Stimulated activated naive B cell treated with anti-CD40 and anti-IgM and Interleukin-4, amounts not matched to agents 10 μg/mL and 1 μg/mL and 100 μg/mL, for 72 hours (primary cell): Measurements from ENCODE around the gene PRDM10.

Experiments used
- ATAC-seq, 2 donors: fragments of 150-1000 bp; cut with Tn5 transposase; replicated peaks; 2 replicates each; pipeline ENCODE4 v1.10.0; 2021; ENCODE audit warnings: moderate library complexity in 1 of 2
- DNase-seq: peaks from one replicate; pipeline ENCODE4 v3.0.0; 2021
- H3K27ac Mint-ChIP-seq: one replicate; pipeline ENCODE4 v1.8.0; 2022; ENCODE audit warnings: mild to moderate bottlenecking, mixed read lengths
- H3K27me3 Mint-ChIP-seq, 2 donors: one replicate each; pipeline ENCODE4 v1.8.0; 2022; ENCODE audit warnings: mixed read lengths in 2 of 2
- H3K36me3 Mint-ChIP-seq, 2 donors: one replicate each; pipeline ENCODE4 v1.8.0; 2022; ENCODE audit warnings: mixed read lengths in 2 of 2, mild to moderate bottlenecking in 1 of 2
- H3K4me1 Mint-ChIP-seq, 2 donors: one replicate each; pipeline ENCODE4 v1.8.0; 2022; ENCODE audit warnings: mixed read lengths in 2 of 2, mild to moderate bottlenecking in 1 of 2
- H3K4me3 Mint-ChIP-seq, 2 donors: one replicate each; pipeline ENCODE4 v1.8.0; 2022; ENCODE audit warnings: mild to moderate bottlenecking in 2 of 2, mixed read lengths in 2 of 2, moderate library complexity in 1 of 2
- H3K9me3 Mint-ChIP-seq, 2 donors: one replicate each; pipeline ENCODE4 v1.8.0; 2022; ENCODE audit warnings: mixed read lengths in 2 of 2, mild to moderate bottlenecking in 1 of 2

Gene PRDM10

DNA sequence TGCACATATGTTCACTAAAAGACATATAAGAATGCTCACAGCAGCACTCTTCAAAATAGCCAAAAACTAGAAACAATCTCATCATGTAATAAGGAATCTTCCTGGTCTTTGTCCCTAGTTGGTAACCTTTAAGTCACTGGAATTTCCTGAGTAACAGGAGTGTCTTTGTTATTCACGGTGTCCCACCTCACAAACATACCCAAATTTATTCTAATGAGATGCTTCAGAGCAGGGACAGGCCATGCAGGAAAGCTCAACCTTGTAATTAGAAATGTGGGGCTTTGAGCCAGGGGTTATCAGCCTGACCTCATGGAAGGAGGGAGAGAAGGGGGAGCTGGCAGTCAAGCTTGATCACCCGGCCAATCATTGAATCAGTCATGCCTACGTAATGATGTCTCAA is 66.9 kb downstream of the PRDM10 start:
- Mint-ChIP-seq H3K4me3 (no peak overlapping the region), H3K27me3 (no peaks in the 10 kb centered on the region), H3K9me3 (no peaks in the 10 kb centered on the region), H3K4me1 (peaks cover 9 to 10% of the 10 kb centered on the region in 2 donors), H3K27ac (no peak overlapping the region), H3K36me3 (peaks cover 34 to 62% of the 10 kb centered on the region in 2 donors)
- ATAC-seq: no peak
- DNase-seq: no peak

DNA sequence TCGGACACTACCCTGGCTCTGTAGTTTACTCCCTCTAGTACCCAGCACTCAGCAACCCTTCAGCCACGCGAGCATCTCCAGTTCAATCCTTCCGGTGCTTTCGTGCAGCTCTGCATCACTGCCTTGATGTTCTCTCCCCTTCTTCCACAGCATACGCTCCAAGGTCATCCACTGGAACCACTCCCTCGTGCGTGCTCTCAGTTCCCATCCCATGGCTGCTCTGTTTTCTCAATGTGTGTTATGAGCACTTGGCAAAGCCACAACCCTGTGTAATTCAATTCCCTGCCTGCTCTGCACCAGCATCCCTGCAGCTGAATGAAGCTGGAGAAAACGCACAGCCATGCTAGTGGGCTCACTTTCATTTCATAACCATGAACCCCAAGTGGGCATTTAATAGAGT is 68.7 kb downstream of the PRDM10 start:
- Mint-ChIP-seq H3K4me1 (peaks cover 6 to 10% of the 10 kb centered on the region in 2 donors), H3K36me3 (peaks cover 34 to 71% of the 10 kb centered on the region in 2 donors)
- no peak for DNase-seq

DNA sequence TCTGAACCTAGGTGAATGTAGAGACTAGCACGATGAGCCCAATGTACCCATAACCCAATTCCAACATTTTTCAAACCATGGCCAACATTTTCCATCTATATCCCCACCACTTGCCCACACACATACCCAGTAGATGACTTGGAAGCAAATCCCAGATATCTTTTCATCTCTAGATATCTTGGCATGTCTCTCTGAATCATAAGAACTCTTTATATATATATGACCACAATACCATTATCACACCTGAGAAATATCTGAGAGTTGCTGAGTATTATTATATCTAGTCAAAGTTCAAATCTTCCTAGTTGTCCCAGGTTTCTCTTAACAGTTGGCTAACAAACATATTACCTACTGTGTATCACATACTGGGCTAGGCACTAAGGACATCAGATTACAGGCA is 69.4 kb downstream of the PRDM10 start:
- ATAC-seq (no peak), DNase-seq (no peak)
- Mint-ChIP-seq H3K4me1 (peaks cover under 1 to 7% of the 10 kb centered on the region in 2 donors), H3K9me3 (no peaks in the 10 kb centered on the region), H3K36me3 (peaks cover 32 to 69% of the 10 kb centered on the region in 2 donors), H3K4me3 (no peak overlapping the region), H3K27me3 (no peaks in the 10 kb centered on the region), H3K27ac (no peak overlapping the region)

More for the DNA sequence above, 68.7 kb downstream of the PRDM10 start:
- Mint-ChIP-seq H3K9me3 (no peaks in the 10 kb centered on the region), H3K4me3 (no peak overlapping the region), H3K27me3 (no peaks in the 10 kb centered on the region), H3K27ac (no peak overlapping the region)
- ATAC-seq: no peak

DNA sequence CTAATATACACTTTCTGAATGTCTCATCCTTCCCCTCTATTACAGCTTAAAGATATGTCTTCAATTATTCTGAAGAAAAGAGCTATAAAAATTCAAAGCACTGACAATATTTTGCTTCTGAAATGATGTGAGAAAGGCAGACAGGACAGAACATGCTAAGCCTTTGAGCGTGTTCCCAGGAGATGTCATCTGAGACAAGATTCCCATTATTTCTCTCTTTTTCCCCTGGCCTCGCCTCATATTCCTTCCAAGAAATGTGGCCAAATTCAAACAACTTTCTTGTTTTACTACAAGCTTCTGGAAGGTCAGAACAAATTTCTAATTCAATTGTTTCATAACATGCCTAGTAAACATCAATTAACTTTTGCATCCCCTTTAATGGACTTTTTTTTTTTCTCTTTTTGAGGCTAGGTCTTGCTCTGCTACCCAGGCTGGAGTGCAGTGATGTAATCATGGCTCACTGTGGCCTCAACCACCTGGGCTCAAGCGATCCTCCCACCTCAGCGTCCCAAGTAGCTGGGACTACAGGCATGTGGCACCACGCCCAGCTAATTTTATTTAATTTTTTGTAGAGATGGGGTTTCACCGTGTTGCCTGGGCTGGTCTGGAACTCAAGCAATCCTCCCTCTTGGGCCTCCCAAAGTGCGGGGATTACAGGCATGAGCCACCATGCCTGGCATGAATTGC is 70.1 kb downstream of the PRDM10 start:
- peaks cover 35 to 68% of the 10 kb centered on the region in 2 donors for H3K36me3 Mint-ChIP-seq
- H3K27me3 Mint-ChIP-seq: no peaks in the 10 kb centered on the region
- H3K4me3 Mint-ChIP-seq: no peak overlapping the region
- H3K9me3 Mint-ChIP-seq: no peaks in the 10 kb centered on the region
- DNase-seq: no peak
- ATAC-seq: no peak
- H3K4me1 Mint-ChIP-seq: no peaks in the 10 kb centered on the region
- H3K27ac Mint-ChIP-seq: no peak overlapping the region

DNA sequence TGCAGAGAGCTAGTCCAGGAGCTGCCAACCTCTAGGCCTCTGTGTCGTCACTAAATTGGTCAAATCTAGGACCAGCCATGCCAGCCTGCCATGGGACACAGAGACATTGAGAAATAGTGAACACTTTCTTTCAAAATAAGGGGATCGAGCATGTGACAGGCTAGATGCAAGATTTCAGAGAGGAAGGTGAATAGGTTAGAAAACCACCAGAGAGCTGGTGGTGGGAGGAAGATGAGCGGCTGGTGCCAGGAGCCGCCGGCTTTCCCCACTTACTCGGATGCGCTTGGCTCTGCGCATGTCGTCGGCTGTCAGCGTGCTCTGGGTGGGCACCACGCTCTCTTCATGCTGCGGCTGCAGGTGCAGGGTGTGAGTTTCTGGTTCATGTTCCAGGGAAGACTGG is 71.9 kb downstream of the PRDM10 start:
- no peaks in the 10 kb centered on the region for H3K27me3 Mint-ChIP-seq
- H3K4me1 Mint-ChIP-seq: no peaks in the 10 kb centered on the region
- no peak overlapping the region for H3K27ac Mint-ChIP-seq
- DNase-seq (no peak), ATAC-seq (no peak)
- no peaks in the 10 kb centered on the region for H3K9me3 Mint-ChIP-seq
- H3K4me3 Mint-ChIP-seq: no peak overlapping the region
- peaks cover 40 to 67% of the 10 kb centered on the region in 2 donors for H3K36me3 Mint-ChIP-seq

DNA sequence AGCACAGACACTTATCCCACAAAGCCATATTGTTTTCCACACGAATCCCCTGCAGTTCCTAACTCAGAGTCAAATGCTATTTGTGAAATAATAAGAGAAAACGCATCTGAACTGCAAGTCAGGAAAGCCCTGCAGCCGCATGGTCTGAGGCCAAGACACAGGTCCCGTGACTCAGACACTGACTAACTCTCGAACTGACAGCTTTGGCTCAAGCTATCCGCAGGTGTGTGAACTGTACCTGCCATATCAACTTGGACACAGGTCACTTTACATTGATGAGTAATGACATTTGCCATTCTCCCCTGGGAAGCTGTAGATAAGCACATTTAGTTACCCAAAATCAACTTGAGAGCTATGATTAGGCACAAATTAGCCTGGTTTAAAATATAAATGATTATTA is 72.3 kb downstream of the PRDM10 start:
- H3K4me1 Mint-ChIP-seq: no peaks in the 10 kb centered on the region
- no peak for DNase-seq
- ATAC-seq: no peak
- no peak overlapping the region for H3K4me3 Mint-ChIP-seq
- no peaks in the 10 kb centered on the region for H3K27me3 Mint-ChIP-seq
- H3K36me3 Mint-ChIP-seq: peaks cover 43 to 67% of the 10 kb centered on the region in 2 donors
- no peaks in the 10 kb centered on the region for H3K9me3 Mint-ChIP-seq
- no peak overlapping the region for H3K27ac Mint-ChIP-seq

DNA sequence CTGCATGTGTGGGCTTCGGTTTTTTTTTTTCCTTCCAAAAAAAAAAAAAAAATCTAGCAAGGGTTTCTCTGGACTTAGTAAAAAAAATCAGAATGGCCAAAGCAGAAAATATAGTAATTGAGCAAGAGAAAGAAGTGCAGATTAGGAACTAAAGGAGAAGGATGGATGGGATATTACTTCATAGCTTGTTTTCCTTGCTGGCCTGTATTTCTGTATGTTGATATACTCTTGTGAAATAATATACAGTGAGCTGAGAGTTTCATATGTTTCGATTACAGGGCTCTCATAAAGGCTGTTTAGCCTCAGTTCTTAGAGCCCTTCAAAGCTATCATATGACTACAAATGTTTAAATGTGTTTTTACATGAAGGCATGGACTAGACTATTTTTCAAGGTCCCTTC is 72.9 kb downstream of the PRDM10 start:
- Mint-ChIP-seq H3K4me3 (no peak overlapping the region), H3K36me3 (peaks cover 42 to 67% of the 10 kb centered on the region in 2 donors), H3K27me3 (no peaks in the 10 kb centered on the region), H3K27ac (no peak overlapping the region), H3K9me3 (no peaks in the 10 kb centered on the region), H3K4me1 (no peaks in the 10 kb centered on the region)
- ATAC-seq (no peak), DNase-seq (no peak)

DNA sequence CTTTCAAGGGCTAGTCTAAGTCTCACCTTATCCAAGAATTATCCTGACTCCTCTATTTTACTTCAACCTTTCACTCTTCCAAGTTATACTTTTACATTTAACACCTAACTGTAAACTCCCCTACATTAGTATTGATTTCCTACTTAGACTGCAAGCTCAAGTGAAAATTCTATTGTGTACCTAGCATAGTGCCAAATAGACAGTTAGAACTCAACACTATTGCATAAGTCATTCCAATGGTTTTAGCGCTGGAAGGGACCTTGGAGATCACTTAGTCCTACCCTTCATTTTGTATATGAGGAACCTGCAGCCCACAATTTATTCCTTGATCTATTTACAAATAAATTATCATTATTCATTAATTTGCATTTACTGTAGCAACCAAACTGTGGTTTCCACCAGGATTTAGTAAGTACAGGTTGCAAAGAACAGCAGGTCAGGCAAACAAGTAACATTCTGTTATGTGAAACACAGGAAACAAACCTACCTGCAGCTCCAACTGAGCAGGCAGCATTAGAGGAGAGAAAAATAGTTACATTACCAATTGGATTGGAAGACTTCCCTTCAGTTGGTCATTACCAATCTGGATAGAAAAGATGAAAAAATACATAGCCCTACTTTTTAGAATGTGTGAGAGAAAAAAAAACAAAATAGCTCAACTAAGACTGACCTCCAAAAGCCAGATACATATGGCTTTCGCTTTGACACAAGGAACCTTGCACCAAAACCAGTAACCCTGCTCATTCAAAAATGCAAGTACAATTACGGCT is 73.5 kb downstream of the PRDM10 start:
- Mint-ChIP-seq H3K27ac (no peak overlapping the region), H3K4me3 (no peak overlapping the region), H3K9me3 (no peaks in the 10 kb centered on the region), H3K4me1 (no peaks in the 10 kb centered on the region), H3K27me3 (no peaks in the 10 kb centered on the region), H3K36me3 (peaks cover 36 to 63% of the 10 kb centered on the region in 2 donors)
- no peak for DNase-seq
- no peak for ATAC-seq

DNA sequence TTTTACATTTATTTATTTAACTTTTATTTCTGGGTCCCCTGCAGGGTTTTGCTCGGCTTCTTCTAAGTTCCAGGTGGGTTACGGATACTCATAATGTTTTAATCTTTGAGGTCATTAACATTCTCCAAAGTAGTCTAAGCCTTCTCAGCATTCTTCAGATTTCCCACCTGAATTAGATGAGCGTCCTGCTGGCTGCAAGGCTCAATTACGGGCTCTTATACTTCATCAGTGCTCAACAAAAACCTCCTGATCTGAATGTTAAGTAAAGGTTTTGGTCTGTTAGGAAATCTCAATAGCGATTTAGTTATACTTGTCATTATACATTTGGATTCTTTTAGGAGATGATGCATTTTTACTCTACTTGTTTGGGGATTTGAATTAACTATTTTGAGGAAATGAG is 80.0 kb downstream of the PRDM10 start:
- no peak overlapping the region for H3K4me3 Mint-ChIP-seq
- H3K36me3 Mint-ChIP-seq: peaks cover 36 to 62% of the 10 kb centered on the region in 2 donors
- H3K4me1 Mint-ChIP-seq: peaks cover 4 to 9% of the 10 kb centered on the region in 2 donors
- H3K27ac Mint-ChIP-seq: no peak overlapping the region
- DNase-seq (no peak), ATAC-seq (no peak)
- H3K27me3 Mint-ChIP-seq: no peaks in the 10 kb centered on the region
- no peaks in the 10 kb centered on the region for H3K9me3 Mint-ChIP-seq

DNA sequence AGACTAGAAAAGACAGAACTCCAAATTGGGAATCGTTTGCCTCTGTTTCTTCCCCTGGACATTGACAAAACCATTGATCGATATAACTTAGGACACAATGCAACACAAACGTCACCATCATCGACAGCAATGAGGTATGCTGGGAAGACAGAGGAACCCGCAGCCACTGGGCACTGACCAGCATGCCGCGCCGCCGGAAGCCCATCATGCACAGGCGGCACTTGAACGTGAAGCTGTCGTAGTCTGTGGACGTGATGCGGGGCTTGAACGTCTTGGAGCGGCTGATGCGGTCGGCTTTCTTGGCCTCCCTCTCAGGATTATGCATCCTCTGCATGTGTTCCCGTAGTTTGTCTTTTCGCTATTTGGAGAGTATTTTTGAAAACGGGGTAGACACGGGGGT is 84.3 kb downstream of the PRDM10 start:
- Mint-ChIP-seq H3K4me3 (no peak overlapping the region), H3K27me3 (no peaks in the 10 kb centered on the region), H3K36me3 (peaks cover 26 to 63% of the 10 kb centered on the region in 2 donors), H3K27ac (no peak overlapping the region), H3K9me3 (no peaks in the 10 kb centered on the region), H3K4me1 (peaks cover 2 to 5% of the 10 kb centered on the region in 2 donors)
- DNase-seq (no peak), ATAC-seq (no peak)

DNA sequence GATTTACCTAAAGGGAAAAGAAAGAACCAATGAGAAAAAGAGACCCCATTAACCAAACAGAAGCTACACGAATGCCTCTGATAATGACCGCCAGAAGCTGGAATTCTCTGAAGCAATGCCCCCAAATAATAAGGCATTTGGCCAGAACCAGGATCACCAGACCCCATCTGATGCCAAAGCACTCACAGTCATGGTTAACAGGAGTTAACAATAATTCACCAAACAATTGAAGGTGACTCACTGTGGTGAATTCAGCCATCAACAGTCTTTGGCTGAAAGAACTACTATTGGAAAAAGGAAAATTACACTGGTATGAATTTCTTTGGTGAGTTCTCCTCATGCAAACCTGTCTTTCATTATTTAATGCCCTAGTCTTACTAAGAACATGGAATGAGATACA is 85.4 kb downstream of the PRDM10 start:
- Mint-ChIP-seq H3K27me3 (no peaks in the 10 kb centered on the region), H3K27ac (no peak overlapping the region), H3K36me3 (peaks cover 22 to 60% of the 10 kb centered on the region in 2 donors), H3K4me1 (no peaks in the 10 kb centered on the region), H3K4me3 (no peak overlapping the region), H3K9me3 (no peaks in the 10 kb centered on the region)
- ATAC-seq: no peak
- DNase-seq: no peak

DNA sequence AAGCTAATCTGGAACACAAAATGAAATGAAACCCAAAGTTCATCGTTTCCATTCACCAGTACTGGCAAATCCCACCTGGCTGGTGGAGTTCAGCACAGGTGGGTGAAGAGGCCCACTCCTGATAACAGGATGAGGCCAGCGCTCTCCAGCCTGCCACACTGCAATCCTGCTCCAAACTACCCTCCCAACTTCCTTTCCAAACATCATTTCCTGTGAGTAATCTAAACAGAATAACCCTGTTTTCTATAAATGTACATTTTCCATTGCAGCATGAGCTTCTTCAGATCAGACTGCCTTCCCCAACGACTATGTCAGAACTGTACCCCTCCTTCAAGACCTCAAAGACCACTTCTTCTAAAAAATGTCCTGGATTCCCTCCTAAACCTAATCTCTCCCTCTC is 91.3 kb downstream of the PRDM10 start:
- ATAC-seq (no peak), DNase-seq (no peak)
- H3K27ac Mint-ChIP-seq: no peak overlapping the region
- no peaks in the 10 kb centered on the region for H3K9me3 Mint-ChIP-seq
- H3K4me1 Mint-ChIP-seq: peaks cover 3 to 6% of the 10 kb centered on the region in 2 donors
- H3K27me3 Mint-ChIP-seq: no peaks in the 10 kb centered on the region
- peaks cover 25 to 54% of the 10 kb centered on the region in 2 donors for H3K36me3 Mint-ChIP-seq
- no peak overlapping the region for H3K4me3 Mint-ChIP-seq

DNA sequence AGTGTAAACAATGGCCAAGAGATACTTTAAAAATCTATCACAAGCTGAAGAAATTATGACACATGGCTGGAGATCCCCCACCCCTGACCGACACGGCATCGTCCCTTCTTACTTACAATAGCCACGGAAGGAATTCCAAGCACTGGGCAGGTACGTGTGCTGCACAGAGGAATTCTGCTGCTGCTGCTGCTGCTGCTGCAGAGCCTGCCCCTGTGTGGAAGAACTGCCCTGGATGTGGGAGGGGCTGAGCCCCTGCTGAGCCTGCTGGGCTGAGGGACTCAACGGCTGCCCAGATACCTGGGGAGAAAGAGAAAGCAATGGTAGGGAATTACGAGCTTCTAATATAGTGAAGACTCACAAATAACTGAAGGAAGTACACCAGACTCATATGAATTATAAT is 92.3 kb downstream of the PRDM10 start:
- H3K27me3 Mint-ChIP-seq: no peaks in the 10 kb centered on the region
- ATAC-seq (no peak), DNase-seq (no peak)
- H3K4me1 Mint-ChIP-seq: peaks cover 3 to 6% of the 10 kb centered on the region in 2 donors
- H3K4me3 Mint-ChIP-seq: no peak overlapping the region
- H3K9me3 Mint-ChIP-seq: no peaks in the 10 kb centered on the region
- H3K36me3 Mint-ChIP-seq: peaks cover 29 to 57% of the 10 kb centered on the region in 2 donors
- H3K27ac Mint-ChIP-seq: no peak overlapping the region

DNA sequence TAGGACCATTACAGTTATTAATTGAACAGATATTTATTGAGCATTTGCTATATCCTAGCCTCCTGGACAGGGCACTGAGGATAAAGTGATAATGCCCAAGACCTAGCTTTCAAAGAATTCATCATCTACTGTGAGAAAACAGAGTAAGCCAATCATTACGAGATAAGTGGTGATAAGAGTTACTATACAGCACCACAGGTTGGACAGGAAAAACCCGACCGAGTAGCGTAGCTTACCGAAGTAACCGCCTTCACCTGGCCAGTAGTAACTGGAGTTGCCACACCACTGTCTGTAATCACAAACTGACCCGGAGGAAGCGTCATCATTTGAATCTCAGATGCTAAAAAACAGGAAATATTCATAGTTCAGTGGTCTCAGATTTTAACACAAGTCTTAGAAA is 97.2 kb downstream of the PRDM10 start:
- no peaks in the 10 kb centered on the region for H3K27me3 Mint-ChIP-seq
- ATAC-seq (no peak), DNase-seq (no peak)
- no peak overlapping the region for H3K27ac Mint-ChIP-seq
- no peak overlapping the region for H3K4me3 Mint-ChIP-seq
- H3K9me3 Mint-ChIP-seq: no peaks in the 10 kb centered on the region
- no peaks in the 10 kb centered on the region for H3K4me1 Mint-ChIP-seq
- H3K36me3 Mint-ChIP-seq: peaks cover 36 to 59% of the 10 kb centered on the region in 2 donors

DNA sequence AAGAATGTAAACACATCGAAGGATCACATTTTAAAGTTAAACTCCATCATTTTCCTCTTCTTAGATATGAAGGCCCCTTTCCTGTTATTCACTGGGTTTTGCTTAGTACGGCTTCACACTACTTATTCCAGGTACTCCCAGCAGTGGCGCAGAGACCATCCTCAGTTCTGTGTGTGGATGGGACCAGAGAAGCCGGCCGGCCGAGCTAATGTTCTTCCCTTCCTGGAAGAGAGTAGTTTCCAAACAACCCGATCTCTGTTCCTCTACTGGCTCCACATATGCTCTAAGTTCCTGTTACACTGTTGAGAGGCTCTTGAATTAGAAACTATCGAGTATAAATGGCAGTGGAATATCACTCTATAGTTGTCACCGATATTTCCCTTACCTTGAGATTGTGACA is 106.6 kb downstream of the PRDM10 start:
- no peak for ATAC-seq
- no peaks in the 10 kb centered on the region for H3K27me3 Mint-ChIP-seq
- DNase-seq: no peak
- no peaks in the 10 kb centered on the region for H3K9me3 Mint-ChIP-seq
- peak overlapping the region; percentile 91 to 92 for H3K4me3 Mint-ChIP-seq
- peaks cover 17 to 30% of the 10 kb centered on the region in 2 donors for H3K36me3 Mint-ChIP-seq
- H3K27ac Mint-ChIP-seq: peak overlapping the region; percentile 51
- peaks cover 18 to 33% of the 10 kb centered on the region in 2 donors for H3K4me1 Mint-ChIP-seq
